K562 (cell line): ENCODE measurements around the gene BTD. TPM values are rescaled to one million over a fixed set of nuclear protein-coding genes. Genes with fewer than 3 reads are reported as not detected.

Experiments
- ATAC-seq: fragments of 200-7000 bp; cut with Tn5 transposase; 3 replicates; pipeline ENCODE4 v1.9.1; 2020; ENCODE audit warnings: moderate library complexity
- BruUV-seq: library from RNA; stranded (reverse); fragments of 400-500 nt; replicated peaks from 2 replicates; lab custom pipeline; 2021; lab: Mats Ljungman, UMichigan
- CTCF ChIA-PET: fragments of 300-600 bp; formaldehyde crosslinking; extraction: SDS; loops from one replicate; lab custom pipeline; 2021; ENCODE audit warnings: low intra/inter-chr PET ratio; lab: Yijun Ruan, JAX
- POLR2A ChIA-PET: fragments of 300-600, 350-650 bp; sonication (Branson Sonifier 250); formaldehyde crosslinking; extraction: SDS; loops from one replicate; lab custom pipeline; 2021; ENCODE audit warnings: antibody characterized with exemption, inconsistent platforms; lab: Yijun Ruan, JAX
- DNase-seq, 4 experiments: peaks; one replicate each; pipeline versions ENCODE4 v3.0.0 to v3.0.0-alpha.2; 2011 to 2018; ENCODE audit warnings: low spot score in 3 of 4, mixed read lengths in 3 of 4; ENCODE audit errors: extremely low read depth in 1 of 4
- FAIRE-seq: peaks from 2 replicates; lab custom pipeline; 2011; peaks lifted over from hg19 to GRCh38; lab: Jason Lieb, UNC
- H2AFZ ChIP-seq: 2 replicates; pipeline ENCODE4 v1.6.0; 2011; ENCODE audit warnings: low read depth, low read length, control low read depth, inconsistent platforms
- H3K27ac ChIP-seq: fragments of 200-600 bp; 3 replicates; pipeline ENCODE4 v1.8.0; 2011; ENCODE audit warnings: low read depth, mild to moderate bottlenecking, control low read depth, inconsistent platforms, low read length, moderate library complexity, mixed read lengths; ENCODE audit errors: extremely low read depth
- H3K27me3 ChIP-seq, 2 experiments: fragments of 300-600 bp in 1 of 2; 2 replicates in 1 of 2; 3 replicates in 1 of 2; pipeline versions ENCODE4 v1.6.0 to v1.8.0; 2011; ENCODE audit warnings: inconsistent platforms in 2 of 2, low read length in 2 of 2, mild to moderate bottlenecking in 1 of 2, mixed read lengths in 1 of 2, moderate library complexity in 1 of 2; ENCODE audit not compliant: control insufficient read depth in 2 of 2, insufficient read depth in 2 of 2
- H3K36me3 ChIP-seq: fragments of 300-600 bp; 3 replicates; pipeline ENCODE4 v1.8.0; 2011; ENCODE audit warnings: mild to moderate bottlenecking, low read length, inconsistent platforms; ENCODE audit not compliant: control insufficient read depth, insufficient read depth
- H3K4me1 ChIP-seq, 2 experiments: fragments of 200-600 bp in 1 of 2; replicated peaks in 1 of 2; 2 replicates in 1 of 2; 3 replicates in 1 of 2; pipeline versions ENCODE4 v1.5.1 to v1.8.0; 2011; ENCODE audit warnings: inconsistent platforms in 2 of 2, low read length in 2 of 2, mild to moderate bottlenecking in 1 of 2, mixed read lengths in 1 of 2, moderate library complexity in 1 of 2; ENCODE audit not compliant: control insufficient read depth in 2 of 2, insufficient read depth in 2 of 2
- H3K4me2 ChIP-seq: 2 replicates; pipeline ENCODE4 v1.6.1; 2011; ENCODE audit warnings: low read length, control low read depth, inconsistent platforms, mixed read lengths; ENCODE audit not compliant: insufficient read depth
- H3K4me3 ChIP-seq: fragments of 200-600 bp; sonication (generic), shearing (Covaris generic); 2 replicates; pipeline ENCODE4 v1.5.1; 2016; ENCODE audit warnings: control low read depth, inconsistent platforms
- H3K79me2 ChIP-seq: fragments of 200-600 bp; 3 replicates; pipeline ENCODE4 v1.8.0; 2011; ENCODE audit warnings: low read length, inconsistent platforms; ENCODE audit not compliant: control insufficient read depth, insufficient read depth
- H3K9ac ChIP-seq, 2 experiments: 2 replicates each; pipeline versions ENCODE4 v1.6.0 to v1.6.1; 2011; ENCODE audit warnings: low read depth in 2 of 2, low read length in 2 of 2, control low read depth in 1 of 2, inconsistent platforms in 1 of 2, mild to moderate bottlenecking in 1 of 2, mixed read lengths in 1 of 2; ENCODE audit not compliant: insufficient read depth in 1 of 2
- H3K9me1 ChIP-seq: one replicate; pipeline ENCODE4 v1.6.0; 2011; ENCODE audit warnings: inconsistent platforms, mild to moderate bottlenecking, low read length, moderate library complexity; ENCODE audit not compliant: control insufficient read depth, insufficient read depth
- H3K9me3 ChIP-seq: replicated peaks from 2 replicates; pipeline ENCODE4 v1.5.1; 2011; ENCODE audit warnings: low read depth, low read length, inconsistent platforms; ENCODE audit not compliant: control insufficient read depth, insufficient read depth
- H4K20me1 ChIP-seq: replicated peaks from 2 replicates; pipeline ENCODE4 v1.6.1; 2011; ENCODE audit warnings: low read length, inconsistent platforms, mixed read lengths; ENCODE audit not compliant: control insufficient read depth, insufficient read depth
- CCNT2 ChIP-seq: IDR thresholded peaks from 2 replicates; pipeline ENCODE4 v1.6.1; 2011; ENCODE audit warnings: borderline replicate concordance, low read depth, mild to moderate bottlenecking, moderate library complexity, mixed read lengths, low read length; ENCODE audit not compliant: insufficient read length; ENCODE audit errors: extremely low read depth
- CSDE1 ChIP-seq, 2 experiments: fragments of 450-650 bp; IDR thresholded peaks; 2 replicates each; pipeline ENCODE4 v1.6.1; 2016; ENCODE audit warnings: mild to moderate bottlenecking in 1 of 2
- MYC ChIP-seq, 2 experiments: fragments of 250-450 bp in 1 of 2; sonication (Bioruptor Pico) in 1 of 2; IDR thresholded peaks; 2 replicates each; pipeline versions ENCODE4 v1.5.1 to v1.6.1; 2012 to 2021; ENCODE audit warnings: low read depth in 2 of 2, borderline replicate concordance in 1 of 2, improper control_type of control experiment in 1 of 2, low read length in 1 of 2, mild to moderate bottlenecking in 1 of 2, moderate library complexity in 1 of 2
- MYNN ChIP-seq, 2 experiments: sonication (generic); formaldehyde crosslinking in 1 of 2; IDR thresholded peaks; 2 replicates each; pipeline versions ENCODE4 v1.5.0 to v1.6.1; 2016 to 2020; ENCODE audit warnings: antibody characterized with exemption in 1 of 2, missing genetic modification reagents in 1 of 2
- NFIX ChIP-seq: fragments of 250-450 bp; sonication (Bioruptor Pico); IDR thresholded peaks from 2 replicates; pipeline ENCODE4 v1.4.0; 2020; ENCODE audit warnings: low read depth, mild to moderate bottlenecking, moderate library complexity
- NFXL1 ChIP-seq: fragments of 450-650 bp; formaldehyde crosslinking; IDR thresholded peaks from 2 replicates; pipeline ENCODE4 v1.4.0; 2021; ENCODE audit warnings: mild to moderate bottlenecking
- ZKSCAN1 ChIP-seq: fragments of 150-350 bp; IDR thresholded peaks from 2 replicates; pipeline ENCODE4 v1.6.1; 2016; ENCODE audit warnings: low read depth, low read length
- WGBS: fragments of 100-300 bp; shearing (Covaris generic); methylation state at CpG from one replicate; pipeline ENCODE4 v1.1.6; 2016; ENCODE audit warnings: low coverage, mixed read lengths; ENCODE audit not compliant: insufficient coverage; ENCODE audit errors: missing lambda C conversion rate; 5-methylcytosine and 5-hydroxymethylcytosine counted together
- in situ Hi-C: fragments of 300-500 bp; cut with MboI; formaldehyde crosslinking; loops from 4 replicates; pipeline ENCODE4 v1.15.0; 2018; ENCODE audit warnings: inconsistent platforms, mixed read lengths
- intact Hi-C: fragments of 100-400 bp; cut with micrococcal nuclease; formaldehyde crosslinking; loops from 2 replicates; pipeline ENCODE4 v1.14.2; 2022
- polyA plus RNA-seq, 8 experiments: library from polyadenylated mRNA; depleted of rRNA in 4 of 8; stranded (reverse) in 5 of 8; unstranded in 3 of 8; fragments of >200 nt; fragmentation: Nextera tagmentation in 2 of 8; fragmentation: Illumina TruSeq in 1 of 8; extraction: Ambion mirVana in 2 of 8; extraction: Trizol in 1 of 8; gene quantifications; 2 replicates each; pipeline versions ENCODE4 v1.2.1 to v1.2.3, GENCODE V29; 2011 to 2014; ENCODE audit warnings: inconsistent platforms in 1 of 8, missing spikeins in 1 of 8
- total RNA-seq, 7 experiments: library from RNA; depleted of rRNA in 6 of 7; stranded (reverse); fragments of >200 nt in 6 of 7; fragmentation: Illumina TruSeq in 2 of 7; extraction: Trizol in 2 of 7; gene quantifications; 2 replicates each; pipeline versions ENCODE4 v1.2.1 to v1.2.3, GENCODE V29; 2011 to 2021; ENCODE audit warnings: low replicate concordance in 1 of 7
- TF ChIP-seq, protein P1 (sequence below): fragments of 250-450 bp; sonication (Bioruptor Pico); IDR thresholded peaks from 2 replicates; pipeline ENCODE4 v1.8.0; 2021; ENCODE audit warnings: borderline replicate concordance, mild to moderate bottlenecking, moderate library complexity; ENCODE audit not compliant: poor library complexity, severe bottlenecking
- TF ChIP-seq, protein P2 (sequence below): conservative IDR thresholded peaks from 2 replicates; pipeline ENCODE4 v1.6.1; 2011; ENCODE audit warnings: low read depth, mild to moderate bottlenecking, low read length; ENCODE audit not compliant: control insufficient read depth
- TF ChIP-seq, protein P3 (sequence below): sonication (generic); formaldehyde crosslinking; IDR thresholded peaks from 2 replicates; pipeline ENCODE4 v1.8.0; 2022; ENCODE audit warnings: missing genetic modification reagents, mild to moderate bottlenecking, moderate library complexity, borderline replicate concordance
- TF ChIP-seq, protein P4 (sequence below): sonication (generic); formaldehyde crosslinking; IDR thresholded peaks from 2 replicates; pipeline ENCODE4 v1.8.0; 2022; ENCODE audit warnings: mild to moderate bottlenecking, missing genetic modification reagents, borderline replicate concordance
- TF ChIP-seq, protein P5 (sequence below): fragments of 250-450 bp; sonication (Bioruptor Pico); IDR thresholded peaks from 2 replicates; pipeline ENCODE4 v1.9.0; 2021; ENCODE audit warnings: mild to moderate bottlenecking
- TF ChIP-seq, protein P6 (sequence below), 3 experiments: IDR thresholded peaks in 2 of 3; conservative IDR thresholded peaks in 1 of 3; 2 replicates each; pipeline ENCODE4 v1.5.1; 2011 to 2012; ENCODE audit warnings: low read length in 3 of 3, mild to moderate bottlenecking in 3 of 3, control low read depth in 2 of 3, improper control_type of control experiment in 1 of 3, inconsistent platforms in 1 of 3, low read depth in 1 of 3, mixed read lengths in 1 of 3, moderate library complexity in 1 of 3; ENCODE audit not compliant: insufficient read depth in 2 of 3

BTD gene
- total and polyA plus RNA-seq, 9 of the 15 experiments (the other 6 are each of a cell fraction or from before 2014, with no cell fraction given): 6.6 to 26.2 (median 10.6) TPM

DNA sequence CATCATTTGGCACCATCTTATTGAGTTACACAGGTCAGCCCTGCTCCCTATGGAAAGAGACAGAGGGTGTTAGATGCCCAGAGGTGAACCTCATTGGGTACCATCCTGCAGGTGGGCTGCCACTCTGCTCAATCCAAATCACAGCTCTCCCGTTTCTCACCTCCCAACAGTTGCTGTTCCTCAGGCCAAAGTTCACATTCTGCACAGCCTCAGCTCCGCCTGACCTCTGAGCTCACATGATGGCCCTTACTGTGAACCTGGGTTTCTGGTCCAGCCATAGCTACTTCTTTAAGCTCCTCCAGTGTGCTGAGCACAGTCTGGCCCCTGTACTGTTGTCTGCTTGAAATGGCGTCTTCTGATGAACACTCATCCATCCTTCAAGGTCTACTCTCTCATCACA, 47.8 kb downstream of the BTD start:
- Histone ChIP-seq H4K20me1 (no peaks in the 10 kb centered on the region), H3K9me3 (no peaks in the 10 kb centered on the region), H3K79me2 (no peaks in the 10 kb centered on the region), H3K36me3 (no peaks in the 10 kb centered on the region), H2AFZ (no peak overlapping the region), H3K9ac (no peak overlapping the region), H3K27me3 (peaks cover 35 to 46% of the 10 kb centered on the region in 2 experiments), H3K4me2 (no peak overlapping the region), H3K4me3 (no peak overlapping the region), H3K27ac (no peak overlapping the region), H3K9me1 (no peaks in the 10 kb centered on the region), H3K4me1 (0 out of 5 replicates have a peak, but pooled peaks cover 0 to 2% of the 10 kb centered on the region in 2 experiments)
- ATAC-seq: no peak
- in situ Hi-C loops: loop anchor here (25.0 kb wide), 1 partner anchor 888 kb away; no protein-coding TSS in a partner anchor
- BruUV-seq: no TSS peak
- FAIRE-seq: no peak
- ChIA-PET CTCF (interaction anchor here (0.6 kb wide), 1 partner anchor 1561 kb away, joined by 3 read pairs; no protein-coding TSS in a partner anchor), POLR2A (interaction anchor here (1.3 to 1.4 kb wide), 2 partner anchors 14 to 15 kb away, joined by 3 to 5 read pairs; no protein-coding TSS in a partner anchor)
- 6% methylated on average over 3 of the region's 3 CpGs for WGBS
- no peak for DNase-seq
- intact Hi-C loops: no loop called here
- TF ChIP-seq NFXL1 (CRISPR knock-in tag) (no peak), CSDE1 (IDR thresholded peaks at IDR 0.05) (no peak), MYC (IDR thresholded peaks at IDR 0.05; ENCODE audit: low read depth, low read length) (no peak), MYC (CRISPR knock-in tag; IDR thresholded peaks at IDR 0.05; ENCODE audit: borderline replicate concordance, low read depth) (no peak), MYNN (IDR thresholded peaks at IDR 0.05) (no peak), MYNN (CRISPR knock-in tag; IDR thresholded peaks at IDR 0.05) (no peak), ZKSCAN1 (no peak), CCNT2 (no peak), NFIX (CRISPR knock-in tag) (no peak)
- TF ChIP-seq, protein P1, sequence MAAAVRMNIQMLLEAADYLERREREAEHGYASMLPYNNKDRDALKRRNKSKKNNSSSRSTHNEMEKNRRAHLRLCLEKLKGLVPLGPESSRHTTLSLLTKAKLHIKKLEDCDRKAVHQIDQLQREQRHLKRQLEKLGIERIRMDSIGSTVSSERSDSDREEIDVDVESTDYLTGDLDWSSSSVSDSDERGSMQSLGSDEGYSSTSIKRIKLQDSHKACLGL (CRISPR knock-in tag): no peak
- TF ChIP-seq, protein P2, sequence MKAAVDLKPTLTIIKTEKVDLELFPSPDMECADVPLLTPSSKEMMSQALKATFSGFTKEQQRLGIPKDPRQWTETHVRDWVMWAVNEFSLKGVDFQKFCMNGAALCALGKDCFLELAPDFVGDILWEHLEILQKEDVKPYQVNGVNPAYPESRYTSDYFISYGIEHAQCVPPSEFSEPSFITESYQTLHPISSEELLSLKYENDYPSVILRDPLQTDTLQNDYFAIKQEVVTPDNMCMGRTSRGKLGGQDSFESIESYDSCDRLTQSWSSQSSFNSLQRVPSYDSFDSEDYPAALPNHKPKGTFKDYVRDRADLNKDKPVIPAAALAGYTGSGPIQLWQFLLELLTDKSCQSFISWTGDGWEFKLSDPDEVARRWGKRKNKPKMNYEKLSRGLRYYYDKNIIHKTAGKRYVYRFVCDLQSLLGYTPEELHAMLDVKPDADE: no peak
- TF ChIP-seq, protein P3, sequence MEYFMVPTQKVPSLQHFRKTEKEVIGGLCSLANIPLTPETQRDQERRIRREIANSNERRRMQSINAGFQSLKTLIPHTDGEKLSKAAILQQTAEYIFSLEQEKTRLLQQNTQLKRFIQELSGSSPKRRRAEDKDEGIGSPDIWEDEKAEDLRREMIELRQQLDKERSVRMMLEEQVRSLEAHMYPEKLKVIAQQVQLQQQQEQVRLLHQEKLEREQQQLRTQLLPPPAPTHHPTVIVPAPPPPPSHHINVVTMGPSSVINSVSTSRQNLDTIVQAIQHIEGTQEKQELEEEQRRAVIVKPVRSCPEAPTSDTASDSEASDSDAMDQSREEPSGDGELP (CRISPR knock-in tag): no peak
- TF ChIP-seq, protein P4, sequence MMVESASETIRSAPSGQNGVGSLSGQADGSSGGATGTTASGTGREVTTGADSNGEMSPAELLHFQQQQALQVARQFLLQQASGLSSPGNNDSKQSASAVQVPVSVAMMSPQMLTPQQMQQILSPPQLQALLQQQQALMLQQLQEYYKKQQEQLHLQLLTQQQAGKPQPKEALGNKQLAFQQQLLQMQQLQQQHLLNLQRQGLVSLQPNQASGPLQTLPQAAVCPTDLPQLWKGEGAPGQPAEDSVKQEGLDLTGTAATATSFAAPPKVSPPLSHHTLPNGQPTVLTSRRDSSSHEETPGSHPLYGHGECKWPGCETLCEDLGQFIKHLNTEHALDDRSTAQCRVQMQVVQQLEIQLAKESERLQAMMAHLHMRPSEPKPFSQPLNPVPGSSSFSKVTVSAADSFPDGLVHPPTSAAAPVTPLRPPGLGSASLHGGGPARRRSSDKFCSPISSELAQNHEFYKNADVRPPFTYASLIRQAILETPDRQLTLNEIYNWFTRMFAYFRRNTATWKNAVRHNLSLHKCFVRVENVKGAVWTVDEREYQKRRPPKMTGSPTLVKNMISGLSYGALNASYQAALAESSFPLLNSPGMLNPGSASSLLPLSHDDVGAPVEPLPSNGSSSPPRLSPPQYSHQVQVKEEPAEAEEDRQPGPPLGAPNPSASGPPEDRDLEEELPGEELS (CRISPR knock-in tag): no peak
- TF ChIP-seq, protein P5, sequence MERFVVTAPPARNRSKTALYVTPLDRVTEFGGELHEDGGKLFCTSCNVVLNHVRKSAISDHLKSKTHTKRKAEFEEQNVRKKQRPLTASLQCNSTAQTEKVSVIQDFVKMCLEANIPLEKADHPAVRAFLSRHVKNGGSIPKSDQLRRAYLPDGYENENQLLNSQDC (CRISPR knock-in tag): no peak
- TF ChIP-seq, protein P6, sequence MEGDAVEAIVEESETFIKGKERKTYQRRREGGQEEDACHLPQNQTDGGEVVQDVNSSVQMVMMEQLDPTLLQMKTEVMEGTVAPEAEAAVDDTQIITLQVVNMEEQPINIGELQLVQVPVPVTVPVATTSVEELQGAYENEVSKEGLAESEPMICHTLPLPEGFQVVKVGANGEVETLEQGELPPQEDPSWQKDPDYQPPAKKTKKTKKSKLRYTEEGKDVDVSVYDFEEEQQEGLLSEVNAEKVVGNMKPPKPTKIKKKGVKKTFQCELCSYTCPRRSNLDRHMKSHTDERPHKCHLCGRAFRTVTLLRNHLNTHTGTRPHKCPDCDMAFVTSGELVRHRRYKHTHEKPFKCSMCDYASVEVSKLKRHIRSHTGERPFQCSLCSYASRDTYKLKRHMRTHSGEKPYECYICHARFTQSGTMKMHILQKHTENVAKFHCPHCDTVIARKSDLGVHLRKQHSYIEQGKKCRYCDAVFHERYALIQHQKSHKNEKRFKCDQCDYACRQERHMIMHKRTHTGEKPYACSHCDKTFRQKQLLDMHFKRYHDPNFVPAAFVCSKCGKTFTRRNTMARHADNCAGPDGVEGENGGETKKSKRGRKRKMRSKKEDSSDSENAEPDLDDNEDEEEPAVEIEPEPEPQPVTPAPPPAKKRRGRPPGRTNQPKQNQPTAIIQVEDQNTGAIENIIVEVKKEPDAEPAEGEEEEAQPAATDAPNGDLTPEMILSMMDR (IDR thresholded peaks at IDR 0.05 in 2 of 3, conservative IDR thresholded peaks at IDR 0.05 in 1 of 3; ENCODE audit: insufficient read depth in 2 of 3, low read depth in 1 of 3, low read length in 3 of 3): no peak
